Naive thymus-derived CD4-positive, alpha-beta T cell (primary cell): ENCODE results near the gene DOCK4. TPM values are rescaled to one million over a fixed set of nuclear protein-coding genes. Genes with fewer than 3 reads are reported as not detected.

ENCODE experiments used
- ATAC-seq: fragments of 150-1000 bp; cut with Tn5 transposase; 2 replicates; pipeline ENCODE4 v1.10.0; 2021; ENCODE audit warnings: mild to moderate bottlenecking, moderate library complexity
- CTCF ChIA-PET: fragments of 350-600 bp; sonication (Branson Sonifier 250); formaldehyde crosslinking; loops from one replicate; lab custom pipeline; 2021; ENCODE audit warnings: antibody characterized with exemption; lab: Charles Lee
- POLR2A ChIA-PET: fragments of 350-600 bp; sonication (Branson Sonifier 250); formaldehyde crosslinking; loops from one replicate; lab custom pipeline; 2021; ENCODE audit warnings: antibody characterized with exemption, inconsistent platforms; lab: Charles Lee
- DNase-seq, 9 donors: peaks; one replicate each; pipeline versions ENCODE4 v3.0.0 to v3.0.0-alpha.2; 2020 to 2022; ENCODE audit warnings: mixed read lengths in 1 of 9
- H3K27ac ChIP-seq: one replicate; pipeline ENCODE4 v1.7.0; 2013; ENCODE audit warnings: mild to moderate bottlenecking, low read depth, low read length, moderate library complexity
- H3K27me3 ChIP-seq, 2 donors: one replicate each; pipeline ENCODE4 v1.7.0; 2013; ENCODE audit warnings: low read length in 2 of 2, mild to moderate bottlenecking in 2 of 2, moderate library complexity in 2 of 2; ENCODE audit not compliant: control insufficient read depth in 2 of 2, insufficient read depth in 2 of 2
- H3K36me3 ChIP-seq, 3 experiments: 1 replicate in 2 of 3; 2 replicates in 1 of 3; pipeline ENCODE4 v1.7.0; 2013; ENCODE audit warnings: low read length in 3 of 3, mild to moderate bottlenecking in 3 of 3, moderate library complexity in 1 of 3; ENCODE audit not compliant: insufficient read depth in 3 of 3, control insufficient read depth in 2 of 3
- H3K4me1 ChIP-seq, 2 donors: one replicate each; pipeline ENCODE4 v1.7.0; 2013; ENCODE audit warnings: low read length in 2 of 2, mild to moderate bottlenecking in 2 of 2, moderate library complexity in 1 of 2; ENCODE audit not compliant: control insufficient read depth in 2 of 2, insufficient read depth in 2 of 2
- H3K4me3 ChIP-seq: 2 replicates; pipeline ENCODE4 v1.7.0; 2013; ENCODE audit warnings: mild to moderate bottlenecking, low read length
- H3K9me3 ChIP-seq, 3 experiments: 1 replicate in 2 of 3; 2 replicates in 1 of 3; pipeline ENCODE4 v1.7.0; 2013; ENCODE audit warnings: low read length in 3 of 3; ENCODE audit not compliant: control insufficient read depth in 2 of 3
- H3K27ac Mint-ChIP-seq, 9 donors: one replicate each; pipeline ENCODE4 v1.8.0; 2020 to 2022; ENCODE audit warnings: mixed read lengths in 9 of 9, mild to moderate bottlenecking in 8 of 9, moderate library complexity in 5 of 9, inconsistent platforms in 2 of 9
- H3K27me3 Mint-ChIP-seq, 5 donors: one replicate each; pipeline ENCODE4 v1.8.0; 2021 to 2022; ENCODE audit warnings: mixed read lengths in 5 of 5, mild to moderate bottlenecking in 1 of 5
- H3K36me3 Mint-ChIP-seq, 5 donors: one replicate each; pipeline ENCODE4 v1.8.0; 2020 to 2022; ENCODE audit warnings: mixed read lengths in 5 of 5, mild to moderate bottlenecking in 3 of 5, inconsistent platforms in 1 of 5
- H3K4me1 Mint-ChIP-seq, 7 donors: one replicate each; pipeline ENCODE4 v1.8.0; 2020 to 2022; ENCODE audit warnings: mixed read lengths in 7 of 7, mild to moderate bottlenecking in 3 of 7, inconsistent platforms in 1 of 7
- H3K4me3 Mint-ChIP-seq, 10 donors: one replicate each; pipeline ENCODE4 v1.8.0; 2020 to 2022; ENCODE audit warnings: mild to moderate bottlenecking in 10 of 10, mixed read lengths in 10 of 10, moderate library complexity in 6 of 10, inconsistent platforms in 2 of 10
- H3K9me3 Mint-ChIP-seq, 11 donors: one replicate each; pipeline ENCODE4 v1.8.0; 2020 to 2022; ENCODE audit warnings: mixed read lengths in 11 of 11, mild to moderate bottlenecking in 4 of 11, inconsistent platforms in 1 of 11, moderate library complexity in 1 of 11
- intact Hi-C, 2 donors: fragments of 100-400 bp; cut with micrococcal nuclease; formaldehyde crosslinking; loops; one replicate each; pipeline ENCODE4 v1.15.1; 2023
- polyA plus RNA-seq, 2 donors: library from polyadenylated mRNA; unstranded; fragments of 300-500 nt; fragmentation: Illumina TruSeq; gene quantifications; one replicate each; pipeline ENCODE4 v1.2.3, GENCODE V29; 2021
- total RNA-seq, 6 experiments: library from RNA in 5 of 6; stranded (reverse) in 5 of 6; gene quantifications; 1 replicate in 5 of 6; 2 replicates in 1 of 6; pipeline ENCODE4 v1.2.3 and lab custom pipeline; 2021 to 2026

DOCK4 gene
- total and polyA plus RNA-seq, 7 experiments from 2014 or later, result 0.16 to 3.1 (median 2.2) TPM; not detected in 1

GRCh38 chr7:112144284-112145059 is 61.7 kb downstream of the DOCK4 start:
- H3K4me3 Mint-ChIP-seq, result no peak overlapping the region

DNA sequence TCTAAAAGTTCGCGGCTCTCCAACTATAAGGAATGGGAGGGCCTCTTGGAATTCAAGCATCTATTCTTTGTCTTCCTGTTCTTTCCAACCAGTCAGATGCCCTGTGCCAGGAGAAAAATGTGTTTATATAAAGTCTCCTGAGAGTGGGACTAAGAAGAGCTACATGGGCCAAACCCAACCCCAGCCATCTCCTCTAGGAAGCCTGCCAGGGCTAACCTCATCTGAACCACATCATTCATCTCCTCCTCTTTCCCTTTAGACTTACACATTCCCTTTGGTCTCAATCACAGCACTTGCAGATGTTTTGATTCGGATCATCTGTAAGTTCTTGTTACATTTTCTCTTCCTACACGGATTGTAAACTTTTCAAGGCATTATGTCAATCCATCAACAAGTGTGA is 62.6 kb downstream of the DOCK4 start:
- Mint-ChIP-seq H3K4me3 (no peak overlapping the region), H3K27ac (no peak overlapping the region), H3K27me3 (peaks cover 0 to 17% (median 8%) of the 10 kb centered on the region in 5 donors), H3K36me3 (no peaks in the 10 kb centered on the region), H3K4me1 (no peaks in the 10 kb centered on the region), H3K9me3 (peaks cover 0 to 1% (median 0%) of the 10 kb centered on the region in 11 donors)
- intact Hi-C loops, result no loop called here
- Histone ChIP-seq H3K4me3 (no peak overlapping the region), H3K27me3 (peaks cover 0 to 5% of the 10 kb centered on the region in 2 donors), H3K9me3 (no peaks in the 10 kb centered on the region), H3K36me3 (no peaks in the 10 kb centered on the region), H3K27ac (no peak overlapping the region), H3K4me1 (no peaks in the 10 kb centered on the region)
- POLR2A ChIA-PET, result no interaction called here
- ATAC-seq, result no peak
- no peak for DNase-seq
- CTCF ChIA-PET, result no interaction called here

More at GRCh38 chr7:112144284-112145059, 61.7 kb downstream of the DOCK4 start:
- H3K4me1 Mint-ChIP-seq, result no peaks in the 10 kb centered on the region
- Histone ChIP-seq H3K27me3 (peaks cover 0 to 5% of the 10 kb centered on the region in 2 donors), H3K9me3 (no peaks in the 10 kb centered on the region), H3K4me3 (no peak overlapping the region), H3K4me1 (no peaks in the 10 kb centered on the region), H3K36me3 (no peaks in the 10 kb centered on the region), H3K27ac (no peak overlapping the region)
- DNase-seq (no peak), ATAC-seq (no peak)
- H3K9me3 Mint-ChIP-seq, result peaks cover 0 to 1% (median 0%) of the 10 kb centered on the region in 11 donors
- H3K27me3 Mint-ChIP-seq, result peaks cover 7 to 23% (median 13%) of the 10 kb centered on the region in 5 donors
- intact Hi-C loops, result no loop called here
- ChIA-PET CTCF (no interaction called here), POLR2A (no interaction called here)
- H3K27ac Mint-ChIP-seq, result no peak overlapping the region
- no peaks in the 10 kb centered on the region for H3K36me3 Mint-ChIP-seq

- Histone ChIP-seq H3K27ac (no peak overlapping the region), H3K4me3 (no peak overlapping the region), H3K9me3 (no peaks in the 10 kb centered on the region), H3K4me1 (no peaks in the 10 kb centered on the region), H3K27me3 (peaks cover 0 to 5% of the 10 kb centered on the region in 2 donors), H3K36me3 (no peaks in the 10 kb centered on the region)
- Mint-ChIP-seq H3K36me3 (no peaks in the 10 kb centered on the region), H3K9me3 (peaks cover 0 to 1% (median 0%) of the 10 kb centered on the region in 11 donors), H3K4me3 (no peak overlapping the region), H3K4me1 (no peaks in the 10 kb centered on the region), H3K27me3 (peaks cover 0 to 17% (median 6%) of the 10 kb centered on the region in 5 donors), H3K27ac (no peak overlapping the region)
- CTCF ChIA-PET, result no interaction called here
- DNase-seq (no peak), ATAC-seq (no peak)
- POLR2A ChIA-PET, result no interaction called here
- intact Hi-C loops, result no loop called here
Measured at GRCh38 chr7:112143136-112143535, 63.1 kb downstream of the DOCK4 start.

DNA sequence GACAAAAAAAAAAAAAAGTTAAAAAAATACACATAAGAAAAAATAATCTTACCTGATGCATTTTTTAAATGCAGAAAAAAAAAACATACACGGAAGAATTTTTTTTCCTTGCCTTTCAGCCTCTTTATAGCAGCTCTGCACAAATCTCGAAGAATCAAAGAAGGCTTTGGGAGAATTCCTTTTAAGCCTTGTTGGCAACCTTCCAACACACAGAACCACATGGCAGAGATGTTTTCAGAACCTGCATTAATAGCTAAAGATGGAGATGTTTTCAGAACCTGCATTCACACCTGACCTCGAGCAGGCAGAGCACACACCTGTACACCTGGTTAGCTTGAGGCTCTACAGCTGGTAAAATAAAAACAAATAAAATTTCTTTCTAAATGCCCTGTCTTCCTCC is 65.6 kb downstream of the DOCK4 start:
- CTCF ChIA-PET, result interaction anchor here (0.7 kb wide), 1 partner anchor 387 kb away, joined by 3 read pairs; no protein-coding TSS in a partner anchor
- intact Hi-C loops, result no loop called here

DNA sequence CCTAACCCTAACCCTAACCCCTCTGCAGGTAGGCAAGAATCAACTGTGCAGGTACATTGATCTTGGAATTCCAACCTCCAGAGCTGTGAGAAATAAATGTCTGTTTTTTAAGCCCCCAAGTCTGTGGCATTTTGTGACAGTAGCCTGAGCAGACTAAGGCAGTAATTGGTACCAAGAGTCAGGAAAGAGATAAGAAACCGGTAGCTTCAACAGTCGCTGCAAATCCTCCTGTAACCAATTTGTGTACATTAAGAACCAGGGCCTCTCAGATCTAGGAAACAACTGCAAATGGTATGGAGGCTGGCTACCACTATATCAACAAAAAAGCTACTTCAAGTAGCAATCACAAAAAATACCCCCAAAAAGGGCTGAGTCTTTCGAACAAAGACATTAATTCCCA is 67.3 kb downstream of the DOCK4 start:
- H3K36me3 Mint-ChIP-seq, result no peaks in the 10 kb centered on the region
- H3K4me1 Mint-ChIP-seq, result no peaks in the 10 kb centered on the region
- ChIA-PET POLR2A (no interaction called here), CTCF (no interaction called here)
- no peaks in the 10 kb centered on the region for H3K27me3 ChIP-seq
- H3K27ac Mint-ChIP-seq, result no peak overlapping the region
- H3K4me3 ChIP-seq, result no peak overlapping the region
- H3K36me3 ChIP-seq, result no peaks in the 10 kb centered on the region
- peaks cover 0 to 8% (median 0%) of the 10 kb centered on the region in 5 donors for H3K27me3 Mint-ChIP-seq
- DNase-seq (no peak), ATAC-seq (no peak)
- H3K4me1 ChIP-seq, result no peaks in the 10 kb centered on the region
- intact Hi-C loops, result no loop called here
- no peaks in the 10 kb centered on the region for H3K9me3 Mint-ChIP-seq
- H3K9me3 ChIP-seq, result no peaks in the 10 kb centered on the region
- no peak overlapping the region for H3K27ac ChIP-seq
- no peak overlapping the region for H3K4me3 Mint-ChIP-seq

More for the DNA sequence above, 65.6 kb downstream of the DOCK4 start:
- no peaks in the 10 kb centered on the region for H3K4me1 Mint-ChIP-seq
- H3K27me3 Mint-ChIP-seq, result peaks cover 0 to 15% (median 0%) of the 10 kb centered on the region in 5 donors
- no peak overlapping the region for H3K4me3 ChIP-seq
- peaks cover 0 to 5% of the 10 kb centered on the region in 2 donors for H3K27me3 ChIP-seq
- POLR2A ChIA-PET, result no interaction called here
- DNase-seq, result no peak
- no peak for ATAC-seq
- no peak overlapping the region for H3K4me3 Mint-ChIP-seq
- H3K27ac ChIP-seq, result no peak overlapping the region
- H3K36me3 ChIP-seq, result no peaks in the 10 kb centered on the region
- no peaks in the 10 kb centered on the region for H3K4me1 ChIP-seq
- no peaks in the 10 kb centered on the region for H3K9me3 Mint-ChIP-seq
- no peaks in the 10 kb centered on the region for H3K9me3 ChIP-seq
- H3K36me3 Mint-ChIP-seq, result no peaks in the 10 kb centered on the region
- no peak overlapping the region for H3K27ac Mint-ChIP-seq

DNA sequence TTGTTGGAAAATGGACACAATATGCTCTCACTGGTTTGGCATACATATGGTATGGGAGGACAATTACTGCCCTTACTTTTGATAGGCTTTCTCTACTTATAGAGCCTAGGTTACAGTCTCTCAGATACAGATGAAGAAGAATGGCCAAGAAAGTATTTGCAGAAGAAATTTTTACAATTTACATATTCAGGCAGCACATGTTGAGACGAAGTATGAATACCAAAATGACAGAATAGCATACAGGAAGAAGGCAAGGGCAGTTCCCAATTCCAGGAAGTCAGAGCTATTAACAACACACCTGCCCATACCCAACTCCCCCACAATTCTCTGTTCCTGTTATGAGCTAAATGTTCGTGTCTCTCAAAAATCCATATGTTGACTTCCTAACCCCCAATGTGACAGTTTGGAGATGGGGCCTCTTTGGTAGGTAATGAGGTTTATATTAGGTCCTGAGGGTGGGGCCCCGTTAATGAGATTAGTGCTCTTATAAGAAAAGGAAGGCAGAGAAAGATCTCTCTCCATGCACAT is 67.8 kb downstream of the DOCK4 start:
- H3K9me3 Mint-ChIP-seq, result no peaks in the 10 kb centered on the region
- no peaks in the 10 kb centered on the region for H3K4me1 Mint-ChIP-seq
- ATAC-seq (no peak), DNase-seq (no peak)
- no peak overlapping the region for H3K27ac Mint-ChIP-seq
- no peak overlapping the region for H3K4me3 Mint-ChIP-seq
- Histone ChIP-seq H3K9me3 (no peaks in the 10 kb centered on the region), H3K27me3 (no peaks in the 10 kb centered on the region), H3K27ac (no peak overlapping the region), H3K36me3 (no peaks in the 10 kb centered on the region), H3K4me1 (no peaks in the 10 kb centered on the region), H3K4me3 (no peak overlapping the region)
- peaks cover 0 to 3% (median 0%) of the 10 kb centered on the region in 5 donors for H3K27me3 Mint-ChIP-seq
- intact Hi-C loops, result no loop called here
- ChIA-PET CTCF (no interaction called here), POLR2A (no interaction called here)
- no peaks in the 10 kb centered on the region for H3K36me3 Mint-ChIP-seq
